CD14-positive monocyte (primary cell): ENCODE measurements around the gene TRIM37. TPM values are rescaled to one million over a fixed set of nuclear protein-coding genes. Genes with fewer than 3 reads are reported as not detected.
"Not testable (repeated sequence)": the region's sequence is repeated elsewhere in the genome, so short reads cannot be mapped to it uniquely, and the experiment has no call there.

ENCODE experiments used
- DNase-seq, 3 donors: peaks; one replicate each; pipeline ENCODE4 v3.0.0-alpha.2; 2011 to 2022
- H2AFZ ChIP-seq: 2 replicates; pipeline ENCODE4 v1.6.0; 2012; ENCODE audit warnings: mild to moderate bottlenecking, low read depth, low read length, inconsistent platforms; ENCODE audit not compliant: insufficient read depth, poor library complexity, severe bottlenecking
- H3K27ac ChIP-seq, 2 donors: 1 replicate in 1 of 2; 2 replicates in 1 of 2; pipeline ENCODE4 v1.5.1; 2012 to 2013; ENCODE audit warnings: low read length in 2 of 2, control low read depth in 1 of 2, inconsistent platforms in 1 of 2, low read depth in 1 of 2, mild to moderate bottlenecking in 1 of 2
- H3K27me3 ChIP-seq, 2 donors: one replicate each; pipeline versions ENCODE4 v1.6.0 to v1.6.1; 2011 to 2013; ENCODE audit warnings: low read length in 2 of 2; ENCODE audit not compliant: control insufficient read depth in 2 of 2, insufficient read depth in 2 of 2
- H3K36me3 ChIP-seq, 2 donors: replicated peaks in 1 of 2; 1 replicate in 1 of 2; 2 replicates in 1 of 2; pipeline versions ENCODE4 v1.5.1 to v1.6.1; 2012 to 2013; ENCODE audit warnings: low read length in 2 of 2, control low read depth in 1 of 2, inconsistent platforms in 1 of 2, mild to moderate bottlenecking in 1 of 2; ENCODE audit not compliant: insufficient read depth in 2 of 2, control insufficient read depth in 1 of 2
- H3K4me1 ChIP-seq, 2 donors: 1 replicate in 1 of 2; 2 replicates in 1 of 2; pipeline versions ENCODE4 v1.5.1 to v1.6.1; 2012 to 2013; ENCODE audit warnings: low read length in 2 of 2, control low read depth in 1 of 2, inconsistent platforms in 1 of 2, mild to moderate bottlenecking in 1 of 2, moderate library complexity in 1 of 2; ENCODE audit not compliant: insufficient read depth in 2 of 2, control insufficient read depth in 1 of 2
- H3K4me2 ChIP-seq: replicated peaks from 2 replicates; pipeline ENCODE3; 2012; ENCODE audit warnings: low read length, moderate library complexity, mild to moderate bottlenecking; ENCODE audit not compliant: poor library complexity, severe bottlenecking; ENCODE audit errors: extremely low read depth
- H3K4me3 ChIP-seq, 3 experiments: fragments of 200-600 bp in 1 of 3; sonication (generic) in 1 of 3; replicated peaks in 1 of 3; 1 replicate in 2 of 3; 2 replicates in 1 of 3; pipeline ENCODE4 v1.5.1; 2011 to 2013; ENCODE audit warnings: low read length in 3 of 3, mild to moderate bottlenecking in 3 of 3, control low read depth in 2 of 3, low read depth in 2 of 3, inconsistent platforms in 1 of 3, moderate library complexity in 1 of 3
- H3K79me2 ChIP-seq: 2 replicates; pipeline ENCODE4 v1.6.0; 2012; ENCODE audit warnings: mild to moderate bottlenecking, control low read depth, inconsistent platforms, low read length, moderate library complexity; ENCODE audit not compliant: insufficient read depth
- H3K9ac ChIP-seq: 2 replicates; pipeline ENCODE4 v1.6.0; 2017; ENCODE audit warnings: low read length, mild to moderate bottlenecking; ENCODE audit not compliant: insufficient read depth, poor library complexity, severe bottlenecking
- H3K9me3 ChIP-seq, 2 donors: replicated peaks in 1 of 2; 1 replicate in 1 of 2; 2 replicates in 1 of 2; pipeline versions ENCODE4 v1.5.1 to v1.6.1; 2012 to 2013; ENCODE audit warnings: low read length in 2 of 2, control low read depth in 1 of 2; ENCODE audit not compliant: control insufficient read depth in 1 of 2, insufficient read depth in 1 of 2
- H4K20me1 ChIP-seq: 2 replicates; pipeline ENCODE4 v1.6.0; 2012; ENCODE audit warnings: mild to moderate bottlenecking, low read length, control low read depth, moderate library complexity; ENCODE audit not compliant: insufficient read depth
- H3K27ac Mint-ChIP-seq, 7 donors: one replicate each; pipeline ENCODE4 v1.8.0; 2020; ENCODE audit warnings: mild to moderate bottlenecking in 7 of 7, mixed read lengths in 7 of 7, moderate library complexity in 6 of 7, inconsistent platforms in 2 of 7
- H3K27me3 Mint-ChIP-seq, 3 donors: one replicate each; pipeline ENCODE4 v1.8.0; 2021 to 2022; ENCODE audit warnings: low read depth in 3 of 3, mild to moderate bottlenecking in 3 of 3, mixed read lengths in 3 of 3, moderate library complexity in 3 of 3, inconsistent platforms in 1 of 3
- H3K36me3 Mint-ChIP-seq, 2 donors: one replicate each; pipeline ENCODE4 v1.8.0; 2020; ENCODE audit warnings: mixed read lengths in 2 of 2, inconsistent platforms in 1 of 2, mild to moderate bottlenecking in 1 of 2
- H3K4me1 Mint-ChIP-seq: one replicate; pipeline ENCODE4 v1.8.0; 2020; ENCODE audit warnings: mild to moderate bottlenecking, mixed read lengths
- H3K4me3 Mint-ChIP-seq, 2 donors: one replicate each; pipeline ENCODE4 v1.8.0; 2020; ENCODE audit warnings: mild to moderate bottlenecking in 2 of 2, mixed read lengths in 2 of 2, moderate library complexity in 1 of 2
- H3K9me3 Mint-ChIP-seq, 7 donors: one replicate each; pipeline ENCODE4 v1.8.0; 2020 to 2022; ENCODE audit warnings: mixed read lengths in 7 of 7, mild to moderate bottlenecking in 6 of 7, moderate library complexity in 6 of 7, inconsistent platforms in 2 of 7
- CTCF ChIP-seq: fragments of 200-600 bp; IDR thresholded peaks from one replicate; pipeline ENCODE4 v1.8.0; 2022; ENCODE audit warnings: antibody characterized with exemption, mild to moderate bottlenecking
- WGBS: methylation state at CpG from one replicate; pipeline ENCODE4 v1.1.5; 2013; ENCODE audit warnings: missing lambda C conversion rate; ENCODE audit not compliant: insufficient coverage; 5-methylcytosine and 5-hydroxymethylcytosine counted together
- intact Hi-C, 2 donors: fragments of 100-400 bp; cut with micrococcal nuclease; formaldehyde crosslinking; loops; one replicate each; pipeline versions ENCODE4 v1.15.0 to v1.15.1; 2023
- polyA plus RNA-seq, 3 donors: library from polyadenylated mRNA; depleted of rRNA in 1 of 3; unstranded in 2 of 3; stranded (reverse) in 1 of 3; fragments of 300-500 nt in 2 of 3; fragments of >200 nt in 1 of 3; fragmentation: Illumina TruSeq in 2 of 3; gene quantifications; 1 replicate in 2 of 3; 2 replicates in 1 of 3; pipeline ENCODE4 v1.2.3, GENCODE V29; 2012 to 2021

Gene TRIM37
- polyA plus RNA-seq, 3 donors, result 2.7 to 6.1 (median 5.3) TPM

DNA sequence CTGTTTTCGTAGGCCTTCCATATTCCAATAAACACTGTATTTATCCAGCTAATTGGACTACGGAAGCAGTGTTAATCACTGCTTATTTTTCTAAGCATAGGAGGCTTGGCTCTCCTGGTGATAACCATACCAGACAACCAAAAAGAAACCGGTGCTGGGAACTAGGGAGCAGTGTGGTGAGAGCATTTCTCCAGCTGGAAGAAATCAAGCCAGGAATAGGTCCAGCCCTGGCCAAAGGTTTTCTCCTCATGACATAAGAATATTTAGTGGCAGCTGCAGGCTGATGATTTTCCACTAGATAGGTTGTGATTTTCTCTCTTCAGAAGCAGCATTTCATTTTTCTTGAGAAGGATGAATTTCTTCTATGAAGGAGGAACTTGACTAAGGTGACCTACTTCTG is 141.5 kb downstream of the TRIM37 start:
- no peak for TF ChIP-seq CTCF
- Histone ChIP-seq H3K9me3 (no peaks in the 10 kb centered on the region), H3K27me3 (no peaks in the 10 kb centered on the region), H2AFZ (no peak overlapping the region), H3K4me2 (no peak overlapping the region), H3K4me3 (no peak overlapping the region), H3K36me3 (no peaks in the 10 kb centered on the region), H3K27ac (no peak overlapping the region), H3K79me2 (no peaks in the 10 kb centered on the region), H3K4me1 (peaks cover 3 to 5% of the 10 kb centered on the region in 2 donors), H4K20me1 (no peaks in the 10 kb centered on the region), H3K9ac (no peak overlapping the region)
- H3K27me3 Mint-ChIP-seq, result no peaks in the 10 kb centered on the region
- H3K4me1 Mint-ChIP-seq, result peaks cover 5% of the 10 kb centered on the region
- DNase-seq, result no peak
- WGBS, result no CpG with 5 or more reads among the region's 3 CpGs
- H3K36me3 Mint-ChIP-seq, result no peaks in the 10 kb centered on the region
- H3K27ac Mint-ChIP-seq, result no peak overlapping the region
- intact Hi-C loops, result no loop called here
- H3K9me3 Mint-ChIP-seq, result peaks cover 0 to 2% (median 0%) of the 10 kb centered on the region in 7 donors
- H3K4me3 Mint-ChIP-seq, result no peak overlapping the region

GRCh38 chr17:58960068-58960467 is 146.6 kb downstream of the TRIM37 start:
- no peak overlapping the region for H3K4me2 ChIP-seq

GRCh38 chr17:58957725-58958073 is 149.0 kb downstream of the TRIM37 start:
- intact Hi-C loops, H3K9me3 Mint-ChIP-seq, H3K4me3 ChIP-seq, H3K36me3 Mint-ChIP-seq, H2AFZ ChIP-seq, H3K27me3 Mint-ChIP-seq, H3K27ac ChIP-seq, H3K79me2 ChIP-seq, H3K27me3 ChIP-seq, H3K4me2 ChIP-seq, H3K9ac ChIP-seq, H3K9me3 ChIP-seq, H3K36me3 ChIP-seq, H3K27ac Mint-ChIP-seq, DNase-seq, H3K4me3 Mint-ChIP-seq, H4K20me1 ChIP-seq: not testable (repeated sequence)
- H3K4me1 Mint-ChIP-seq, result peaks cover 28% of the 10 kb centered on the region
- H3K4me1 ChIP-seq, result peaks cover 23 to 29% of the 10 kb centered on the region in 2 donors
- WGBS, result no CpG with 5 or more reads among the region's 1 CpG

More at GRCh38 chr17:58960068-58960467, 146.6 kb downstream of the TRIM37 start:
- Mint-ChIP-seq H3K9me3 (peaks cover 0 to 2% (median 0%) of the 10 kb centered on the region in 7 donors), H3K36me3 (no peaks in the 10 kb centered on the region), H3K27me3 (no peaks in the 10 kb centered on the region), H3K4me3 (no peak overlapping the region), H3K27ac (no peak overlapping the region), H3K4me1 (peaks cover 8% of the 10 kb centered on the region)
- Histone ChIP-seq H3K9me3 (no peaks in the 10 kb centered on the region), H3K4me1 (peaks cover 5 to 7% of the 10 kb centered on the region in 2 donors), H3K27me3 (no peaks in the 10 kb centered on the region), H4K20me1 (no peaks in the 10 kb centered on the region), H2AFZ (peak overlapping the region; percentile 57), H3K36me3 (no peaks in the 10 kb centered on the region), H3K79me2 (no peaks in the 10 kb centered on the region), H3K9ac (no peak overlapping the region), H3K4me3 (no peak overlapping the region), H3K27ac (no peak overlapping the region)
- TF ChIP-seq CTCF, result no peak
- intact Hi-C loops, result no loop called here
- DNase-seq, result peak in 1 of 3 donors; percentile 16
